A549 (cell line): ENCODE measurements around the gene ITGB2. TPM values are rescaled to one million over a fixed set of nuclear protein-coding genes. Genes with fewer than 3 reads are reported as not detected.

Source experiments
- ATAC-seq, 2 experiments: fragments of 200-7000 bp in 1 of 2; fragments of >200 bp in 1 of 2; cut with Nextera tagmentation in 1 of 2; cut with Tn5 transposase in 1 of 2; 3 replicates each; pipeline versions ENCODE4 v1.8.0 to v1.9.1; 2018 to 2020; ENCODE audit warnings: mild to moderate bottlenecking in 1 of 2, moderate library complexity in 1 of 2
- CTCF ChIA-PET: fragments of 300-600 bp; sonication (Branson Sonifier 250); formaldehyde crosslinking; extraction: SDS; loops from one replicate; lab custom pipeline; 2021; ENCODE audit warnings: antibody characterized with exemption, inconsistent platforms; lab: Yijun Ruan, JAX
- POLR2A ChIA-PET: fragments of 350-600 bp; formaldehyde crosslinking; extraction: SDS; loops from one replicate; lab custom pipeline; 2021; ENCODE audit warnings: antibody characterized with exemption, inconsistent platforms; lab: Yijun Ruan, JAX
- DNase-seq, 2 experiments: peaks; one replicate each; pipeline versions ENCODE4 v3.0.0 to v3.0.0-alpha.2; 2011 to 2016; ENCODE audit warnings: low read depth in 1 of 2, low spot score in 1 of 2
- FAIRE-seq: peaks from 2 replicates; lab custom pipeline; 2011; peaks lifted over from hg19 to GRCh38; lab: Jason Lieb, UNC
- H3K27ac ChIP-seq, 2 experiments: fragments of >200 bp; sonication (Bioruptor Twin); formaldehyde crosslinking; 3 replicates each; pipeline ENCODE4 v1.5.1; 2016 to 2017
- H3K4me1 ChIP-seq: fragments of >200 bp; sonication (Bioruptor Twin); formaldehyde crosslinking; 3 replicates; pipeline ENCODE4 v1.6.1; 2016
- H3K4me2 ChIP-seq: fragments of >200 bp; sonication (Bioruptor Twin); formaldehyde crosslinking; 3 replicates; pipeline ENCODE4 v1.6.1; 2016
- H3K4me3 ChIP-seq: fragments of >200 bp; sonication (Bioruptor Twin); formaldehyde crosslinking; 3 replicates; pipeline ENCODE4 v1.5.1; 2016
- H3K9me3 ChIP-seq: fragments of >200 bp; sonication (Bioruptor Twin); formaldehyde crosslinking; 3 replicates; pipeline ENCODE4 v1.6.1; 2016
- E2F6 ChIP-seq: IDR thresholded peaks from 2 replicates; pipeline ENCODE4 v1.6.1; 2012; ENCODE audit warnings: low read depth, borderline replicate concordance
- HMGXB4 ChIP-seq: fragments of 250-450 bp; sonication (Bioruptor Pico); IDR thresholded peaks from 2 replicates; pipeline ENCODE4 v1.5.0; 2021; ENCODE audit warnings: mild to moderate bottlenecking, moderate library complexity, borderline replicate concordance
- KDM5A ChIP-seq: fragments of 200-600 bp; sonication (generic); IDR thresholded peaks from 2 replicates; pipeline ENCODE4 v1.6.1; 2016; ENCODE audit warnings: antibody characterized with exemption, mild to moderate bottlenecking
- NR3C1 ChIP-seq: fragments of >200 bp; sonication (Bioruptor Twin); formaldehyde crosslinking; IDR thresholded peaks from 3 replicates; pipeline ENCODE4 v1.6.1; 2017
- PHF8 ChIP-seq: fragments of 200-600 bp; sonication (generic); IDR thresholded peaks from 2 replicates; pipeline ENCODE4 v1.6.1; 2016; ENCODE audit warnings: low read depth, mild to moderate bottlenecking, antibody characterized with exemption, moderate library complexity, borderline replicate concordance
- RCOR1 ChIP-seq: fragments of 150-350 bp; IDR thresholded peaks from 2 replicates; pipeline ENCODE4 v1.6.1; 2014; ENCODE audit warnings: antibody characterized with exemption, low read length, low read depth
- REST ChIP-seq: fragments of 200-600 bp; sonication (generic); IDR thresholded peaks from 2 replicates; pipeline ENCODE4 v1.6.1; 2016; ENCODE audit warnings: antibody characterized with exemption, mild to moderate bottlenecking, moderate library complexity
- RFX5 ChIP-seq: fragments of 450-650 bp; IDR thresholded peaks from 2 replicates; pipeline ENCODE4 v1.7.1; 2014; ENCODE audit warnings: antibody characterized with exemption, mild to moderate bottlenecking, moderate library complexity
- SMC3 ChIP-seq: fragments of >200 bp; sonication (Bioruptor Twin); formaldehyde crosslinking; IDR thresholded peaks from 3 replicates; pipeline ENCODE4 v1.6.1; 2018; ENCODE audit warnings: inconsistent platforms
- USF2 ChIP-seq: fragments of 450-650 bp; IDR thresholded peaks from 2 replicates; pipeline ENCODE4 v1.6.1; 2014; ENCODE audit warnings: antibody characterized with exemption
- ZC3H11A ChIP-seq: fragments of 450-650 bp; IDR thresholded peaks from 2 replicates; pipeline ENCODE4 v1.6.1; 2014; ENCODE audit warnings: antibody characterized with exemption, mild to moderate bottlenecking
- WGBS: methylation state at CpG from one replicate; pipeline ENCODE4 v1.1.6; 2017; ENCODE audit errors: missing lambda C conversion rate; 5-methylcytosine and 5-hydroxymethylcytosine counted together
- polyA plus RNA-seq, 4 experiments: library from polyadenylated mRNA; depleted of rRNA in 3 of 4; stranded (reverse); fragments of >200 nt; fragmentation: RNase III in 1 of 4; extraction: RNeasy Plus Mini Kit Qiagen cat#74134 plus additional on column Dnase treatment in 1 of 4; gene quantifications; 2 replicates in 3 of 4; 3 replicates in 1 of 4; pipeline ENCODE4 v1.2.3, GENCODE V29; 2011 to 2017
- TF ChIP-seq, protein P1 (sequence below): fragments of >200 bp; sonication (Bioruptor Twin); formaldehyde crosslinking; IDR thresholded peaks from 3 replicates; pipeline ENCODE4 v1.6.1; 2016

The ITGB2 gene
- polyA plus RNA-seq, 2 of the 4 experiments (the other 2 are of a cell fraction): 0.46 to 0.59 TPM

DNA sequence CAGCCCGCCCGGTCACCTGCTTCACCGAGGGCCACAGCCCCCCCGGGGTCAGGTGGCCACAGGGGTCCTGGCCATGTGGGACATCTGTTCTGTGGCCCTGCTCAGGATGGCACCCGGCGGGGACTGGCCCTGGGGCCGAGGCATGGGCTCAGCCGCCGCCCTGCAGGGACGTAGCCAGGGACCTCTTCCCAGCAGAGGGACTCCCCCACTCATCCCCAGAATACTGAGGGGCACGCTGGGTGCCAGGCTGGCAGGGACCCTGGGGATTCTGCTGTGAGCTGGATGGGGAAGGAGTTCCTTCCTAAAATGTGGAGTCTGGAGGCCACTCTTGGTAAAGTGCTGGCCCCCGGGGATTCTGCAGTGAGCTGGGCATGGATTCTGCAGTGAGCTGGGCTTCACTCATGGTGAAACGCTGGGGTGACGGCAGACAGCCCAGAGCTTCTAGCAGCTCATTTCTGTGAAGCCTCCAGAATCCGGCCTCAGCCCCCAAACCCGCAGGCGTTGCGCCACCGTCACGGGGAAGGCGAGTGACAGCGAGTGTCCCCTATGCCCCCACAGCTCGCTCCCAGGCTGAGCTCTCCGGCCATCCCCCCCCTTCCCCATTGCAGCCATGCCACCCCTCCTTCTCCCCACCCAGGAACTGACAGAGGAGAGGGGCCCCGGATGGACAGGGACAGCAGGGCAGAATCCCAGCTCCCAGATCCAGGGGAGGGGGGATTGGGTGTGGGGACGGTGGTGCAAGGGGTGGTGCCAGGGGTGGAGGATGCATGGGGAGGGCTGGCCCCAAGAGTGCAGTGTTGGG lies 1.4 kb downstream of the ITGB2 start:
- Histone ChIP-seq H3K4me1 (peaks cover 15% of the 10 kb centered on the region; the same call in 2 of the 3 replicates), H3K4me2 (no peak overlapping the region), H3K9me3 (no peaks in the 10 kb centered on the region), H3K4me3 (no peak overlapping the region), H3K27ac (peak overlapping the region in 1 of 2 experiments; percentile 35; a peak in 1 of 6 replicates)
- WGBS: 83% methylated on average over 12 of the region's 26 CpGs
- ChIA-PET CTCF (interaction anchor here (0.7 to 2.6 kb wide), 5 partner anchors 13 to 125 kb away, joined by 3 to 9 read pairs (median 3); no protein-coding TSS in a partner anchor), POLR2A (no interaction called here)
- no peak for TF ChIP-seq RCOR1
- TF ChIP-seq USF2: no peak
- no peak for TF ChIP-seq E2F6
- no peak for TF ChIP-seq REST
- no peak for TF ChIP-seq SMC3
- ATAC-seq: no peak
- no peak for FAIRE-seq
- no peak for DNase-seq

- WGBS: 66% methylated on average over 4 of the region's 13 CpGs
- POLR2A ChIA-PET: no interaction called here
- FAIRE-seq (no peak), DNase-seq (no peak), ATAC-seq (no peak)
- no peak for TF ChIP-seq NR3C1
- no peak for TF ChIP-seq KDM5A
- TF ChIP-seq PHF8: no peak
- no peak for TF ChIP-seq RFX5
- TF ChIP-seq ZC3H11A: no peak
- TF ChIP-seq, protein P1, sequence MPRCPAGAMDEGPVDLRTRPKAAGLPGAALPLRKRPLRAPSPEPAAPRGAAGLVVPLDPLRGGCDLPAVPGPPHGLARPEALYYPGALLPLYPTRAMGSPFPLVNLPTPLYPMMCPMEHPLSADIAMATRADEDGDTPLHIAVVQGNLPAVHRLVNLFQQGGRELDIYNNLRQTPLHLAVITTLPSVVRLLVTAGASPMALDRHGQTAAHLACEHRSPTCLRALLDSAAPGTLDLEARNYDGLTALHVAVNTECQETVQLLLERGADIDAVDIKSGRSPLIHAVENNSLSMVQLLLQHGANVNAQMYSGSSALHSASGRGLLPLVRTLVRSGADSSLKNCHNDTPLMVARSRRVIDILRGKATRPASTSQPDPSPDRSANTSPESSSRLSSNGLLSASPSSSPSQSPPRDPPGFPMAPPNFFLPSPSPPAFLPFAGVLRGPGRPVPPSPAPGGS: no peak
- TF ChIP-seq HMGXB4: no peak
- no peak overlapping the region for H3K4me2 ChIP-seq
- H3K9me3 ChIP-seq: no peaks in the 10 kb centered on the region
- peaks cover 22% of the 10 kb centered on the region for H3K4me1 ChIP-seq
- peak overlapping the region in 1 of 2 experiments; percentile 68; a peak in 1 of 6 replicates for H3K27ac ChIP-seq
- CTCF ChIA-PET: interaction anchor here (0.9 to 2.6 kb wide), 4 partner anchors 9 to 28 kb away, joined by 3 to 10 read pairs (median 6); no protein-coding TSS in a partner anchor
- H3K4me3 ChIP-seq: no peak overlapping the region
Measured at GRCh38 chr21:44918581-44919033, 2.1 kb downstream of the ITGB2 start.
